Smooth muscle cell (in vitro differentiated cells): ENCODE measurements around the gene ZBTB5. TPM values are rescaled to one million over a fixed set of nuclear protein-coding genes. Genes with fewer than 3 reads are reported as not detected.
"Not testable (repeated sequence)": the region's sequence is repeated elsewhere in the genome, so short reads cannot be mapped to it uniquely, and the experiment has no call there.

ENCODE experiments used
- DNase-seq: peaks from one replicate; lab custom pipeline; 2025; ENCODE audit not compliant: unreplicated experiment; lab: John Stamatoyannopoulos, UW
- H2AFZ ChIP-seq: fragments of 200-600 bp; sonication (generic); 2 replicates; pipeline ENCODE4 v1.6.0; 2016; ENCODE audit warnings: antibody characterized with exemption, low read depth, mild to moderate bottlenecking
- H3F3A ChIP-seq: fragments of 200-600 bp; sonication (generic); 2 replicates; pipeline ENCODE4 v1.6.0; 2017; ENCODE audit warnings: antibody characterized with exemption, low read depth
- H3K27ac ChIP-seq: fragments of 200-600 bp; sonication (generic); 2 replicates; pipeline ENCODE4 v1.5.1; 2016; ENCODE audit warnings: low read depth, mild to moderate bottlenecking
- H3K27me3 ChIP-seq: fragments of 200-600 bp; sonication (generic); 2 replicates; pipeline ENCODE4 v1.6.1; 2016; ENCODE audit warnings: low read depth, mild to moderate bottlenecking
- H3K36me3 ChIP-seq: fragments of 200-600 bp; sonication (generic); 2 replicates; pipeline ENCODE4 v1.5.1; 2016; ENCODE audit warnings: low read depth
- H3K4me1 ChIP-seq: fragments of 200-600 bp; sonication (generic); 2 replicates; pipeline ENCODE4 v1.5.1; 2016; ENCODE audit warnings: low read depth
- H3K4me2 ChIP-seq: fragments of 200-600 bp; sonication (generic); 2 replicates; pipeline ENCODE4 v1.6.0; 2016; ENCODE audit warnings: mild to moderate bottlenecking
- H3K4me3 ChIP-seq: fragments of 200-600 bp; sonication (generic); 2 replicates; pipeline ENCODE4 v1.5.1; 2016; ENCODE audit warnings: mild to moderate bottlenecking
- H3K79me2 ChIP-seq: fragments of 200-600 bp; sonication (generic); 2 replicates; pipeline ENCODE4 v1.6.0; 2016; ENCODE audit warnings: low read depth, mild to moderate bottlenecking
- H3K9ac ChIP-seq: fragments of 200-600 bp; sonication (generic); 2 replicates; pipeline ENCODE4 v1.6.0; 2016; ENCODE audit warnings: low read depth
- H3K9me3 ChIP-seq: fragments of 200-600 bp; sonication (generic); replicated peaks from 2 replicates; pipeline ENCODE4 v1.5.1; 2016; ENCODE audit warnings: low read depth
- H4K20me1 ChIP-seq: fragments of 200-600 bp; sonication (generic); 2 replicates; pipeline ENCODE4 v1.6.0; 2016; ENCODE audit warnings: low read depth
- CTCF ChIP-seq: fragments of 200-600 bp; sonication (generic); IDR thresholded peaks from 2 replicates; pipeline ENCODE4 v1.5.1; 2017; ENCODE audit warnings: borderline replicate concordance, mild to moderate bottlenecking, antibody characterized with exemption; ENCODE audit not compliant: insufficient read depth, poor library complexity, severe bottlenecking
- WGBS: methylation state at CpG from one replicate; pipeline ENCODE4 v1.1.7; 2016; ENCODE audit warnings: low lambda C conversion rate; 5-methylcytosine and 5-hydroxymethylcytosine counted together
- polyA plus RNA-seq: library from polyadenylated mRNA; unstranded; fragments of >200 nt; fragmentation: Nextera tagmentation; extraction: Ambion mirVana; gene quantifications from 2 replicates; pipeline ENCODE4 v1.2.1, GENCODE V29; 2016
- total RNA-seq: library from RNA; depleted of rRNA; stranded (reverse); fragments of >200 nt; gene quantifications from 2 replicates; pipeline ENCODE4 v1.2.3, GENCODE V29; 2014

Gene ZBTB5
- total and polyA plus RNA-seq, 2 experiments from 2014 or later = 4.3 to 21.8 TPM

GRCh38 chr9:37511016-37512010, 46.1 kb upstream of the ZBTB5 start:
- 88% methylated on average over 15 of the region's 15 CpGs for WGBS

GRCh38 chr9:37510053-37510452, 44.8 kb upstream of the ZBTB5 start:
- not testable (repeated sequence) for H3F3A ChIP-seq, DNase-seq, H4K20me1 ChIP-seq, H3K9me3 ChIP-seq, H3K79me2 ChIP-seq, H3K4me2 ChIP-seq, H3K9ac ChIP-seq, H3K27me3 ChIP-seq, H3K4me1 ChIP-seq, H3K36me3 ChIP-seq, H2AFZ ChIP-seq, H3K27ac ChIP-seq, H3K4me3 ChIP-seq
- over 99% methylated on average over 5 of the region's 5 CpGs for WGBS

More at GRCh38 chr9:37511016-37512010, 46.1 kb upstream of the ZBTB5 start:
- H3K4me1 ChIP-seq = no peaks in the 10 kb centered on the region
- DNase-seq = no peak
- H3K9ac ChIP-seq = no peak overlapping the region
- H3K4me3 ChIP-seq = no peak overlapping the region
- H4K20me1 ChIP-seq = no peaks in the 10 kb centered on the region
- H2AFZ ChIP-seq = no peak overlapping the region
- no peak overlapping the region for H3K27ac ChIP-seq
- TF ChIP-seq CTCF = no peak
- no peaks in the 10 kb centered on the region for H3K36me3 ChIP-seq
- H3K9me3 ChIP-seq = no peaks in the 10 kb centered on the region
- no peaks in the 10 kb centered on the region for H3K27me3 ChIP-seq
- no peak overlapping the region for H3K4me2 ChIP-seq
- no peaks in the 10 kb centered on the region for H3K79me2 ChIP-seq
- H3F3A ChIP-seq = no peaks in the 10 kb centered on the region

GRCh38 chr9:37509536-37509935, 44.3 kb upstream of the ZBTB5 start:
- H3K4me3 ChIP-seq = no peak overlapping the region
- H3K9me3 ChIP-seq = no peaks in the 10 kb centered on the region
- no peak overlapping the region for H3K9ac ChIP-seq
- no peak for DNase-seq
- no peaks in the 10 kb centered on the region for H3K4me1 ChIP-seq
- H3K27me3 ChIP-seq = no peaks in the 10 kb centered on the region
- 98% methylated on average over 7 of the region's 7 CpGs for WGBS
- no peaks in the 10 kb centered on the region for H4K20me1 ChIP-seq
- no peak overlapping the region for H3K4me2 ChIP-seq
- H3K79me2 ChIP-seq = no peaks in the 10 kb centered on the region
- no peak overlapping the region for H2AFZ ChIP-seq
- H3F3A ChIP-seq = no peaks in the 10 kb centered on the region
- TF ChIP-seq CTCF = no peak
- H3K27ac ChIP-seq = no peak overlapping the region
- H3K36me3 ChIP-seq = no peaks in the 10 kb centered on the region

- no peaks in the 10 kb centered on the region for H4K20me1 ChIP-seq
- no peaks in the 10 kb centered on the region for H3K4me1 ChIP-seq
- H3K36me3 ChIP-seq = no peaks in the 10 kb centered on the region
- no peak overlapping the region for H3K27ac ChIP-seq
- 97% methylated on average over 3 of the region's 3 CpGs for WGBS
- no peak overlapping the region for H3K9ac ChIP-seq
- no peaks in the 10 kb centered on the region for H3K9me3 ChIP-seq
- no peak for DNase-seq
- H3K27me3 ChIP-seq = no peaks in the 10 kb centered on the region
- TF ChIP-seq CTCF = no peak
- H3K79me2 ChIP-seq = no peaks in the 10 kb centered on the region
- H3K4me3 ChIP-seq = no peak overlapping the region
- H3F3A ChIP-seq = no peaks in the 10 kb centered on the region
- H3K4me2 ChIP-seq = no peak overlapping the region
- no peak overlapping the region for H2AFZ ChIP-seq
Measured at GRCh38 chr9:37508834-37509206, 43.6 kb upstream of the ZBTB5 start.
